ENCODE results near the gene NCAPD2.
A peak's percentile ranks its signal among the peaks of the same experiment; 100 is the strongest.

The NCAPD2 gene

GRCh38 chr12:6500466-6500865, 6.6 kb downstream of the NCAPD2 start:
- no peak for DNase-seq

GRCh38 chr12:6507102-6507998, 13.4 kb downstream of the NCAPD2 start:
- no peak for DNase-seq

- no peak for DNase-seq
Observed at GRCh38 chr12:6508087-6508486, 14.2 kb downstream of the NCAPD2 start.

GRCh38 chr12:6520186-6520585, 26.3 kb downstream of the NCAPD2 start:
- no peak for DNase-seq

GRCh38 chr12:6522193-6522592, 28.3 kb downstream of the NCAPD2 start:
- no peak for DNase-seq

- no peak for DNase-seq
Observed at GRCh38 chr12:6523708-6524107, 29.8 kb downstream of the NCAPD2 start.

- DNase-seq = no peak
Observed at GRCh38 chr12:6524648-6525047, 30.7 kb downstream of the NCAPD2 start.

- no peak for DNase-seq
Observed at GRCh38 chr12:6526201-6526600, 32.3 kb downstream of the NCAPD2 start.

GRCh38 chr12:6526766-6527525, 33.0 kb downstream of the NCAPD2 start:
- no peak for DNase-seq

GRCh38 chr12:6527711-6528110, 33.8 kb downstream of the NCAPD2 start:
- no peak for DNase-seq

- no peak for DNase-seq
Observed at GRCh38 chr12:6528539-6529235, 34.8 kb downstream of the NCAPD2 start.

- no peak for DNase-seq
Observed at GRCh38 chr12:6529291-6529737, 35.4 kb downstream of the NCAPD2 start.

GRCh38 chr12:6530576-6531260, 36.8 kb downstream of the NCAPD2 start:
- DNase-seq = no peak

- DNase-seq = peak; percentile 77
Observed at GRCh38 chr12:6532051-6532926, 38.4 kb downstream of the NCAPD2 start.

GRCh38 chr12:6532927-6533652, 39.2 kb downstream of the NCAPD2 start:
- peak; percentile 43 for DNase-seq

- no peak for DNase-seq
Observed at GRCh38 chr12:6533653-6533922, 39.7 kb downstream of the NCAPD2 start.

- DNase-seq = peak; percentile 85
Observed at GRCh38 chr12:6533923-6534694, 40.2 kb downstream of the NCAPD2 start, which contains the start of gene GAPDH. TSS of gene GAPDH (plus strand) at chr12:6534517. CDS start at chr12:6534833, 316 bp downstream.

- no peak for DNase-seq
Observed at GRCh38 chr12:6534695-6534944, 40.7 kb downstream of the NCAPD2 start.

- DNase-seq = peak; percentile 77
Observed at GRCh38 chr12:6534945-6535696, 41.2 kb downstream of the NCAPD2 start.

- DNase-seq = no peak
Observed at GRCh38 chr12:6535697-6535946, 41.7 kb downstream of the NCAPD2 start.
